Transverse colon (tissue), 4 donors: ENCODE measurements around the gene THBS2. TPM values are rescaled to one million over a fixed set of nuclear protein-coding genes. Genes with fewer than 3 reads are reported as not detected.

Experiments used
- DNase-seq: peaks from one replicate; pipeline ENCODE4 v3.0.0-alpha.2; 2019
- H3K27ac ChIP-seq, 4 donors: fragments of 200-600 bp; sonication (generic); 2 replicates each; pipeline ENCODE4 v1.5.1; 2016 to 2018; ENCODE audit warnings: inconsistent platforms in 4 of 4
- H3K27me3 ChIP-seq: fragments of 200-600 bp; sonication (generic); 2 replicates; pipeline ENCODE4 v1.5.1; 2017; ENCODE audit warnings: inconsistent platforms
- H3K36me3 ChIP-seq, 4 donors: fragments of 200-600 bp; sonication (generic); 2 replicates each; pipeline ENCODE4 v1.5.1; 2017 to 2019; ENCODE audit warnings: inconsistent platforms in 4 of 4
- H3K4me1 ChIP-seq, 4 donors: fragments of 200-600 bp; sonication (generic); 2 replicates each; pipeline ENCODE4 v1.5.1; 2017 to 2020; ENCODE audit warnings: inconsistent platforms in 4 of 4
- H3K4me3 ChIP-seq, 4 donors: fragments of 200-600 bp; sonication (generic); 1 replicate in 1 of 4; 2 replicates in 3 of 4; pipeline versions ENCODE4 v1.5.1 to v1.6.1; 2017 to 2019; ENCODE audit warnings: inconsistent platforms in 4 of 4
- H3K9me3 ChIP-seq, 2 donors: fragments of 200-600 bp; sonication (generic); 2 replicates each; pipeline ENCODE4 v1.5.1; 2017 to 2019; ENCODE audit warnings: inconsistent platforms in 2 of 2
- CTCF ChIP-seq, 5 experiments: fragments of 200-600 bp in 3 of 5; fragments of 450-650 bp in 2 of 5; sonication (generic) in 3 of 5; IDR thresholded peaks; 1 replicate in 2 of 5; 2 replicates in 3 of 5; pipeline ENCODE4 v1.5.1; 2016 to 2017; ENCODE audit warnings: antibody characterized with exemption in 5 of 5, inconsistent platforms in 3 of 5, mild to moderate bottlenecking in 2 of 5, moderate library complexity in 1 of 5
- EP300 ChIP-seq: sonication (generic); formaldehyde crosslinking; IDR thresholded peaks from one replicate; pipeline ENCODE4 v1.6.1; 2017; ENCODE audit warnings: antibody characterized with exemption, low read depth
- POLR2A ChIP-seq: fragments of 450-650 bp; IDR thresholded peaks from one replicate; pipeline ENCODE4 v1.6.1; 2016; ENCODE audit warnings: antibody characterized with exemption, mild to moderate bottlenecking, moderate library complexity
- POLR2AphosphoS5 ChIP-seq, 3 donors: sonication (generic); formaldehyde crosslinking; IDR thresholded peaks; one replicate each; pipeline ENCODE4 v1.6.1; 2016; ENCODE audit warnings: antibody characterized with exemption in 3 of 3
- WGBS, 2 donors: methylation state at CpG; one replicate each; pipeline ENCODE4 v1.1.5; 2018; ENCODE audit warnings: low coverage in 1 of 2; 5-methylcytosine and 5-hydroxymethylcytosine counted together
- in situ Hi-C, 4 donors: fragments of 200-750 bp; cut with MboI; loops; one replicate each; pipeline versions ENCODE4 v1.15.0 to v1.15.1; 2017; ENCODE audit warnings: low sequenced_read_pairs in 3 of 4, low pct_ligation_motif_present in 1 of 4, low pct_unique_long_range_greater_than_20kb in 1 of 4
- intact Hi-C: fragments of 100-400 bp; cut with DNase I; formaldehyde crosslinking; loops from one replicate; pipeline ENCODE4 v1.15.1; 2023; ENCODE audit warnings: low total_unique reads
- total RNA-seq, 4 donors: library from RNA; depleted of rRNA; stranded (reverse); fragments of >200 nt; gene quantifications; one replicate each; pipeline ENCODE4 v1.1.0, GENCODE V29; 2016

Gene THBS2
- total RNA-seq, 4 donors from 2014 or later, result 11.5 to 25.5 (median 18.1) TPM

- Histone ChIP-seq H3K4me1 (no peaks in the 10 kb centered on the region), H3K4me3 (no peak overlapping the region), H3K36me3 (no peaks in the 10 kb centered on the region), H3K27ac (no peak overlapping the region), H3K9me3 (no peaks in the 10 kb centered on the region), H3K27me3 (no peaks in the 10 kb centered on the region)
- WGBS, 2 donors, result 51 to 58% methylated on average over 5 to 6 of the region's 6 CpGs
- no peak for TF ChIP-seq POLR2AphosphoS5 (IDR thresholded peaks at IDR 0.05)
- TF ChIP-seq CTCF (IDR thresholded peaks at IDR 0.05), result no peak
- no peak for DNase-seq
- intact Hi-C loops, result no loop called here
- in situ Hi-C loops, result no loop called here
These were observed 43.0 kb upstream of the THBS2 start for GRCh38 chr6:169296622-169297021.

- intact Hi-C loops (no loop called here), in situ Hi-C loops (no loop called here)
- no peak for DNase-seq
- 43 to 70% methylated on average over 1 of the region's 1 CpG for WGBS, 2 donors
- H3K9me3 ChIP-seq, result no peaks in the 10 kb centered on the region
- no peak overlapping the region for H3K4me3 ChIP-seq
- TF ChIP-seq POLR2AphosphoS5 (IDR thresholded peaks at IDR 0.05), result no peak
- no peak for TF ChIP-seq CTCF (IDR thresholded peaks at IDR 0.05)
- TF ChIP-seq POLR2A, result no peak
- TF ChIP-seq EP300, result no peak
- H3K4me1 ChIP-seq, result no peaks in the 10 kb centered on the region
- H3K27ac ChIP-seq, result no peak overlapping the region
- no peaks in the 10 kb centered on the region for H3K27me3 ChIP-seq
- H3K36me3 ChIP-seq, result no peaks in the 10 kb centered on the region
These were observed 42.5 kb upstream of the THBS2 start for GRCh38 chr6:169296170-169296569.

- DNase-seq, result no peak
These were observed 39.5 kb upstream of the THBS2 start for GRCh38 chr6:169293196-169293595.

GRCh38 chr6:169292338-169293124, 38.9 kb upstream of the THBS2 start:
- in situ Hi-C loops (no loop called here), intact Hi-C loops (no loop called here)
- H3K27ac ChIP-seq, result no peak overlapping the region
- WGBS, 2 donors, result 75 to 79% methylated on average over 3 to 10 of the region's 11 CpGs
- DNase-seq, result no peak
- no peaks in the 10 kb centered on the region for H3K4me1 ChIP-seq
- no peak for TF ChIP-seq POLR2A
- no peak for TF ChIP-seq EP300
- TF ChIP-seq POLR2AphosphoS5 (IDR thresholded peaks at IDR 0.05), result peak in 1 of 3 donors; percentile 22
- no peaks in the 10 kb centered on the region for H3K9me3 ChIP-seq
- H3K27me3 ChIP-seq, result no peaks in the 10 kb centered on the region
- H3K4me3 ChIP-seq, result no peak overlapping the region
- no peaks in the 10 kb centered on the region for H3K36me3 ChIP-seq

More at GRCh38 chr6:169293196-169293595, 39.5 kb upstream of the THBS2 start:
- Histone ChIP-seq H3K4me3 (no peak overlapping the region), H3K36me3 (no peaks in the 10 kb centered on the region), H3K27me3 (no peaks in the 10 kb centered on the region), H3K27ac (no peak overlapping the region), H3K4me1 (no peaks in the 10 kb centered on the region), H3K9me3 (no peaks in the 10 kb centered on the region)
- TF ChIP-seq CTCF (IDR thresholded peaks at IDR 0.05) (no peak), EP300 (no peak), POLR2A (no peak), POLR2AphosphoS5 (IDR thresholded peaks at IDR 0.05) (no peak)
- 52% methylated on average over 2 of the region's 2 CpGs for WGBS, 2 donors
- in situ Hi-C loops (no loop called here), intact Hi-C loops (no loop called here)
